HEK293T (cell line): ENCODE data around the gene EPB41L4B.
"Not testable (repeated sequence)": the region's sequence is repeated elsewhere in the genome, so short reads cannot be mapped to it uniquely, and the experiment has no call there.

Experiments
- CTCF ChIA-PET: fragments of 350-600 bp; formaldehyde crosslinking; extraction: SDS; loops from one replicate; lab custom pipeline; 2021; ENCODE audit warnings: antibody characterized with exemption, inconsistent platforms; lab: Yijun Ruan, JAX
- POLR2A ChIA-PET: fragments of 350-600 bp; formaldehyde crosslinking; extraction: SDS; loops from one replicate; lab custom pipeline; 2020; ENCODE audit warnings: antibody characterized with exemption, inconsistent platforms; lab: Yijun Ruan, JAX
- DNase-seq: peaks from one replicate; pipeline ENCODE4 v3.0.0; 2012; ENCODE audit warnings: mixed read lengths; ENCODE audit errors: extremely low spot score
- ARNT ChIP-seq: fragments of 450-650 bp; IDR thresholded peaks from 2 replicates; pipeline ENCODE4 v1.6.1; 2017; ENCODE audit warnings: mild to moderate bottlenecking
- BHLHE40 ChIP-seq: fragments of 450-650 bp; IDR thresholded peaks from 2 replicates; pipeline ENCODE4 v1.6.1; 2016; ENCODE audit warnings: mild to moderate bottlenecking, moderate library complexity, borderline replicate concordance
- CTBP1 ChIP-seq: fragments of 450-650 bp; IDR thresholded peaks from 2 replicates; pipeline ENCODE4 v1.6.1; 2016; ENCODE audit warnings: borderline replicate concordance
- ELF4 ChIP-seq: fragments of 450-650 bp; IDR thresholded peaks from 2 replicates; pipeline ENCODE4 v1.6.1; 2017; ENCODE audit warnings: antibody characterized with exemption
- FOXA1 ChIP-seq: fragments of 450-650 bp; IDR thresholded peaks from 2 replicates; pipeline ENCODE4 v1.6.1; 2016; ENCODE audit warnings: mild to moderate bottlenecking
- FOXK2 ChIP-seq: fragments of 450-650 bp; IDR thresholded peaks from 2 replicates; pipeline ENCODE4 v1.6.1; 2016; ENCODE audit warnings: mild to moderate bottlenecking
- FOXM1 ChIP-seq: fragments of 450-650 bp; IDR thresholded peaks from 2 replicates; pipeline ENCODE4 v1.6.1; 2017; ENCODE audit warnings: mild to moderate bottlenecking, borderline replicate concordance
- HDGF ChIP-seq: fragments of 450-650 bp; IDR thresholded peaks from 2 replicates; pipeline ENCODE4 v1.6.1; 2017; ENCODE audit warnings: antibody characterized with exemption, borderline replicate concordance
- L3MBTL2 ChIP-seq: fragments of 450-650 bp; conservative IDR thresholded peaks from 2 replicates; pipeline ENCODE4 v1.6.1; 2016; ENCODE audit warnings: mild to moderate bottlenecking
- LEF1 ChIP-seq: fragments of 450-650 bp; IDR thresholded peaks from 2 replicates; pipeline ENCODE4 v1.6.1; 2017; ENCODE audit warnings: mild to moderate bottlenecking, borderline replicate concordance
- NFRKB ChIP-seq: fragments of 450-650 bp; IDR thresholded peaks from 2 replicates; pipeline ENCODE4 v1.6.1; 2016; ENCODE audit warnings: mild to moderate bottlenecking, moderate library complexity
- PKNOX1 ChIP-seq: fragments of 450-650 bp; IDR thresholded peaks from 2 replicates; pipeline ENCODE4 v1.6.1; 2016
- SP1 ChIP-seq: fragments of 450-650 bp; IDR thresholded peaks from 2 replicates; pipeline ENCODE4 v1.6.1; 2017
- SUZ12 ChIP-seq: fragments of 450-650 bp; IDR thresholded peaks from 2 replicates; pipeline ENCODE4 v1.6.1; 2016; ENCODE audit warnings: mild to moderate bottlenecking
- TARDBP ChIP-seq: fragments of 450-650 bp; IDR thresholded peaks from 2 replicates; pipeline ENCODE4 v1.6.1; 2016
- ZNF384 ChIP-seq: fragments of 450-650 bp; IDR thresholded peaks from 2 replicates; pipeline ENCODE4 v1.6.1; 2016

Gene EPB41L4B

DNA sequence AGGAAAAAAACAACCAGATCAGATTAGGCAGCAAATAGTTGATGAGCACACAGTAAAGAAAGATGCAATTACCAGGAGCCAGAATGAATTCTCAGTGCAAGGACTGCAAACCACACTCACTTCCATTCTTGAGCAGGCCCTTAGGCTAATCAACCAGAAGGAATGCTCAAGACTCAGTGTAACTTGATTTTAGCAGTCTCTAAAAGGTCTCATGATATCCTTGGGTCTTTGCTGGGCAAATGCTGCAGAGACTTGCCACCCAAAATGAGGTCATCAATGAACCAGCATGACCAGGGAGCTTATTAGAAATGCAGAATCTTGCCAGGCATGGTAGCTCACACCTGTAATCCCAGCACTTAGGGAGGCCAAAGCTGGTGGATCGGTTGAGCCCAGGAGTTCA, 181.0 kb downstream of the EPB41L4B start:
- no peak for DNase-seq
- CTCF ChIA-PET = no interaction called here
- POLR2A ChIA-PET = interaction anchor here (1.2 kb wide), 1 partner anchor 20 kb away, joined by 8 read pairs; the partner anchor contains the start of gene TMEM245
- TF ChIP-seq ZNF384 (no peak), PKNOX1 (no peak), ARNT (no peak), TARDBP (no peak), HDGF (no peak), FOXA1 (no peak), LEF1 (no peak), SUZ12 (no peak), L3MBTL2 (no peak), SP1 (no peak), CTBP1 (no peak)

DNA sequence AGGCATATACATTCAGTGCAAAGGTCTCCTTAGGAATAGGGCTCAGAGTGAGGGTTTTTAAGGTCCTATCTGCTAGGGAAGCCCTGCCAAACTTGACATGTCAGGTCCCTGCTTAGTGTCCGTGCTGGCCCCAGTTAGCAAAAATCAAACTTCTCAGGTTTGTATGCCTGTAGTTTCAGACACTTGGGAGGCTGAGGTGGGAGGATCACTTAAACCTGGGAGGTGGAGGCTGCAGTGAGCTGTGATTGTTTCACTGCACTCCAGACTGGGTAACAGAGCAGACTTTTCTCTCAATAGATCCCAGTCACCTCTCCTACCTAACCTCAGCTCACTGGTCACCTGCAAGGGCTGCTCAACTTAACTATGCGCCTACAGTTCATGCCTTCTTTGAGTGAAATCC, 182.4 kb downstream of the EPB41L4B start:
- no peak for TF ChIP-seq PKNOX1
- TF ChIP-seq NFRKB = no peak
- TF ChIP-seq LEF1 = no peak
- POLR2A ChIA-PET = no interaction called here
- CTCF ChIA-PET = no interaction called here
- DNase-seq = no peak

DNA sequence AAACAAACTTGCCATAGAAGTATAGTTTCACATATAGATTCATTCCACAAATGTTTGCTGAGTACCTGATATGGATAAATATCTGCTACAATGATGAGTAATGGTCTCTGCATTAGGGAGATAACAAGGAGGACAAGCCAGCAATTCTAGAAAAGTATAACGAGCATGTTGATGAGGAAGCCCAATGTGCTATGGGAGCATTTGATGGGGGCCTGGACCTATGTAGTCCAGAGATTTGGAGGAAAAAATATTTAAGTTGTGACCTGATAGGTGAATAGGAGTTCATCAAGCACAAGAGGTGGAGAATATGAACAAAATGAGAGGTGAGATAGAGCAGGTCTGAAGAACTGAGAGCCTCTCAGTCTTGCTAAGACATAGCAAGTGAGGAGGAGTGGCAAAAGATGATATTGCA, 186.7 kb downstream of the EPB41L4B start:
- ChIA-PET POLR2A (no interaction called here), CTCF (no interaction called here)
- DNase-seq = no peak
- TF ChIP-seq SUZ12 (no peak), ARNT (no peak), SP1 (no peak), ELF4 (no peak)

GRCh38 chr9:109133533-109133932, 187.3 kb downstream of the EPB41L4B start:
- ChIA-PET POLR2A (no interaction called here), CTCF (no interaction called here)
- no peak for DNase-seq
- TF ChIP-seq SUZ12 (no peak), FOXK2 (no peak), TARDBP (no peak), BHLHE40 (no peak), NFRKB (no peak), ZNF384 (no peak), L3MBTL2 (no peak), HDGF (no peak)

DNA sequence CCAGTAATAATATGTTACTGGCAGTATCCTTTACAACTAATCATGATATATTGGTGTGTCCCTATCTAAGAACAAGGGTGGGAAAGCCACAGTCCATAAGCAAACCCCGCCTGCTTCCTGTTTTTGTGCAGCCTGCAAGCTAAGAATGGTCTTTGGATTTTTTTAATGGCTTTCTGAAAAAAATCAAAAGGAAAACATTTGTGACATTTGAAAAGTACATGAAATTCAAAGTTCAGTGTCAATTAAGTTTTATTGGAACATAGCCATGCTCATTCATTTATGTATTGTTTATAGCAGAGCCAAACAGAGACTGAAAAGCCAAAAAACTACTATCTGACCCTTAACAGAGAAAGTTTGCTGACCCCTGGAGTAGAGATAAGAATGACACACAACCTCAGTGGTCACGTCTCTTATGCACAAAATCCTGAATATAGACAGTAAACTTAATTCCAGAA, 188.3 kb downstream of the EPB41L4B start:
- TF ChIP-seq SUZ12 (no peak), FOXK2 (no peak), BHLHE40 (no peak), NFRKB (no peak), HDGF (no peak), ZNF384 (no peak), FOXM1 (no peak), PKNOX1 (no peak), LEF1 (no peak), FOXA1 (no peak), CTBP1 (no peak), ARNT (no peak), ELF4 (no peak)
- ChIA-PET CTCF (interaction anchor here (0.7 kb wide), 1 partner anchor 17 kb away, joined by 3 read pairs; no protein-coding TSS in a partner anchor), POLR2A (no interaction called here)
- DNase-seq = no peak

DNA sequence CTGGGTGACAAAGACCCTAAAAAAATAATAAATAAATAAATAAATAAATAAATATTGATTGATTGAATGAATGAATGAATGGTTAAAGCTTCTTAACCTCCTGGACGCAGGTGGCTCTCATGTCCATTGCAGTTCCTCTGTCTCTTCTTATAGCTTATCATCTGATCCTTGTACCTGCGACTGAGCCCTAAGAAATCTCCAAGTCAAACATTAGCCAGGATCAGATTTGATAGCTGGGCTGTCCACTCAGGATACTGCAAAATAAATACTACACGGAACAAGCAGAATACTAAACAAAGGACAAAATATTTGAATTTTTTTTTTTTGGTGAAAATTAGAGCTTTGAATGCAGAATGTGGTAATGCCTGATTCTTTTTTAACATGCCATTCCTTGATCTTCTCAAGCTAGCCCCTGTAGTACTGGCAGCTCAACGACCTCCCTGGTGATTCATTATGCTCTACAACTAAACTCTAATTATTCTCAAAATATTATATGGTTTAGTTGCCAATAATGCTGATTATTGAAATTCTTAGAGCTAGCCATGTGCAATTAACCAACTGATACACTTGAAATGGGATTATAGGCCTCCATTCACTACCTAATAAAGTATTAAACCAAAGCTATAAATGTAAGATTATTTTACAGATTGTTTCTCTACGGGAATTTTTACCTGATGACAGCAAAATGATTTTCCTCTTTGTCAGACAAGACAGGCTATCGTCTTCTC, 191.2 kb downstream of the EPB41L4B start:
- ChIA-PET CTCF (interaction anchor here (0.5 to 1.1 kb wide), 2 partner anchors 14 to 688 kb away, joined by 3 read pairs; no protein-coding TSS in a partner anchor), POLR2A (interaction anchor here (0.9 to 1.8 kb wide), 2 partner anchors 9 to 12 kb away, joined by 3 to 11 read pairs; partner anchors contain the start of gene TMEM245)
- TF ChIP-seq NFRKB (no peak), LEF1 (no peak), CTBP1 (no peak), L3MBTL2 (no peak), FOXA1 (no peak)
- DNase-seq = no peak

- POLR2A ChIA-PET, DNase-seq, CTCF ChIA-PET: not testable (repeated sequence)
These were observed 194.2 kb downstream of the EPB41L4B start for GRCh38 chr9:109126671-109127070.
